Posterior vena cava (tissue), 2 donors: ENCODE measurements around the gene IFNAR1. TPM values are rescaled to one million over a fixed set of nuclear protein-coding genes. Genes with fewer than 3 reads are reported as not detected.
"Not testable (repeated sequence)": the region's sequence is repeated elsewhere in the genome, so short reads cannot be mapped to it uniquely, and the experiment has no call there.

Source experiments
- DNase-seq: peaks from one replicate; pipeline ENCODE4 v3.0.0-alpha.2; 2020; ENCODE audit warnings: low spot score
- intact Hi-C, 2 donors: fragments of 100-400 bp; cut with DNase I; formaldehyde crosslinking; loops; one replicate each; pipeline versions ENCODE4 v1.14.1 to v1.14.2; 2022 to 2023
- total RNA-seq, 2 donors: library from RNA; stranded (reverse); fragmentation: NEBNext Ultra II Directional; extraction: Animal tissue kit (Norgen Biotek cat#: 25700); gene quantifications; one replicate each; pipeline ENCODE4 v1.2.1, GENCODE V29; 2021
- donor health status: DM: yes; HTN: yes; CAD: no.
- donor health status: DM: yes; HTN: yes; CAD: no.

The IFNAR1 gene
- total RNA-seq, 2 donors from 2014 or later = 38.5 to 46.2 TPM

DNA sequence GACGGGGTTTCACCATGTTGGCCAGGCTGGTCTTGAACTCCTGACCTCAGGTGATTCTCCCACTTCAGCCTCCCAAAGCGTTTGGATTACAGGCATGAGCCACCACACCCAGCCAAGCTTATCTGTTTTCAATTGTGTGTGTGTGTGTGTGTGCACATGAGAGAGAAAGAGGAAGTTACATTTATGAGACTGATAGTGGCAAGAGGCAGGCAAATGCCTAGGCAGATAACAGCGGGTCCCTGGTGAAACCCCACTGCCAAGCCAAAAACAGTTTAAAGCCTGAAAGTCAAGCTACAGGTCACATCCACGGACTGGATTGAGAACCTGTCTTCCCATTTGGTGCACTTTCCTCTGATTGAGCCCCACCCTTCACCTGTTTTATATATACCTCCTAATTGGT is 43.4 kb downstream of the IFNAR1 start:
- DNase-seq = no peak
- intact Hi-C loops = loop anchor here in 1 of 2 donors (10.0 kb wide), 1 partner anchor 67 kb away; no protein-coding TSS in a partner anchor

DNA sequence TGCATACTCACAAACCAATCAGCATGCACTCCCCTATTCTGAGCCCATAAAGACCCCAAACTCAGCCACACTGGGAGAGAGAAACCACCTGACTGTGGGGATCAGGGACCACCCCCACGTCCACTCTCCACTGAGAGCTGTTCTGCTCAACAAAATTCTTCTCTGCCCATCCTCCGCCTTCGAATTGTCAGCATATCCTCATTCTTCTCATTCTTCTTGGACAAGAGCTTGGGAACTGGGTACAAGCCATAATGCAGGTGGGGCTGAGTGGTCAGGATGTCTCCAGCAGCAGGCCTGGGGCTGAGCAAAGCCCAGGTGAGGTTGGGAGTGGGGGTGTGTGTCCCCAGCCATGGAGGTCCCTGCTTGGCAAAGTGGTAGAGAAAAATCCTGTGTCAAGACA is 43.8 kb downstream of the IFNAR1 start:
- DNase-seq = no peak
- intact Hi-C loops = loop anchor here in 1 of 2 donors (10.0 kb wide), 1 partner anchor 66 kb away; no protein-coding TSS in a partner anchor

DNA sequence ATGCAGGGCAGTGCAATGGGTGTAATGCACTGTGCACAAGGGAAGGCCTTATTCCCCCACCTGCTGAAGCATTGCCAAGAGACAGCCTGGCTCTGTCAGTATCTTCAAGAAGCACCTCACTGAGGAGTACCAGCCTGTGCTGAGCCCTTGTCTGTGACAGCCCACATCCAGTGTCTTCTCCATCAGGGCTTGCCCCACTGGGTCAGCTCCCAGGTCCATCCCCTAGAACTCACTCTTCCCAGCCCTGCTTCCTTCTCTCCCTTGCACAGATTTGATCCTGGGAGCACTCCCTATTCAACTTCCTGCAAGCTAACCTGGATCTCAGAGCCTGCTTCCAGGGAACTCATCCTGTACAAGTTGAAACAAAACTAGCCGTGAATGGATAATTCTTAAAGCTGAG is 44.8 kb downstream of the IFNAR1 start:
- no peak for DNase-seq
- intact Hi-C loops = loop anchor here in 1 of 2 donors (10.0 kb wide), 1 partner anchor 65 kb away; no protein-coding TSS in a partner anchor

DNA sequence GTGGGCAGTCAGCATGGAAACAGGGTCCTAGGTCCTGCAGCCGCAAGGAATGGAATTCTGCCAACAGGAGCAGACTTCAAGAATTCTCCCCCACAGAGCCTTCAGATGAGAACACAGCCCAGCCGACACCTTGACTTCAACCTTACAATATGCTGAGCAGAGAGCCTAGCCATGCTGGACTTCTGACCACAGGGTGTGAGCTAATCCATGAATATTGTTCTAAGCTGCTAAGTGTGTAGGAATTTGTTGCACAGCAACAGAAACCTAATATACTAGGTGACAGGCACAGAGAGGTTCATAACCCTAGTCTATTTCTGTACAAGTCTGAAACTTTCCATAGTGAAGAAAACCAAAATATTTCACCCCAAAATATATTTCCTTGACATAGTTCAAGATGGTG is 45.5 kb downstream of the IFNAR1 start:
- intact Hi-C loops = loop anchor here in 1 of 2 donors (10.0 kb wide), 1 partner anchor 64 kb away; no protein-coding TSS in a partner anchor

DNA sequence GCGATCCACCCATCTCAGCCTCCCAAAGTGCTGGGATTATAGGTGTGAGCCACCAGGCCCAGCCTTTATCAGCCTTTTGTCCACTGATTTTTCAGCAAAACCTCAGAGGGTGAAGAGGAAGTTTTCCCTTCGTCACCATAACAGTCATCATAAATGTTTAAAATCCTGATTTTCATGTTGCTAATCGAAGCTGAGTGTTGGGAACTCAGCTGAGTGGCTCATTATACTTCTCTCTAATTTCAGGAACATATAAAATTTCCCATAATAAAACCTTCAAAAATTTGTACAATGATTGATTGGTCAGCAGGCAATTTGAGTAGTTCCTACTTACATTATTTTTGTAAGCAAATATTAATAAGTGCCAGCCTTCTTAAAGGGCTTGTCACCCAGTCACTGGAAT is 46.6 kb downstream of the IFNAR1 start:
- intact Hi-C loops = loop anchor here in 1 of 2 donors (10.0 kb wide), 1 partner anchor 63 kb away; no protein-coding TSS in a partner anchor
- no peak for DNase-seq

More for the DNA sequence above, 45.5 kb downstream of the IFNAR1 start:
- DNase-seq = no peak

DNA sequence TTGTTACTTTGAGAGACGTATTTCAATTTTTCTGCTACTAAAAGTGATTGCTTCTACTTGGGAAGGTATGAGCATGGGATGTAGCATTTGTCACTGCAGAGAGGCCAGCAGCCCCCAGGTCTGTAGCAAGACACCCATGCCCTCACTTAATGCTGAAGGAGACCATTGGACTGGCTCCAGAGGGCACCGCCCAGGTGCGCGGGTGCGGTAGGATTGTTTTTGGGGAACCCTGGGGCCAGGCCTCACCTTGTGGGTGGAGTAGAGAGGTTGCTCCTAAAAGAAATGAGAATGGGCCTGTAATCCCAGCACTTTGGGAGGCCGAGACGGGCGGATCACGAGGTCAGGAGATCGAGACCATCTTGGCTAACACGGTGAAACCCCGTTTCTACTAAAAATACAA is 47.8 kb downstream of the IFNAR1 start:
- intact Hi-C loops = loop anchor here in 1 of 2 donors (10.0 kb wide), 1 partner anchor 62 kb away; no protein-coding TSS in a partner anchor
- DNase-seq = no peak

DNA sequence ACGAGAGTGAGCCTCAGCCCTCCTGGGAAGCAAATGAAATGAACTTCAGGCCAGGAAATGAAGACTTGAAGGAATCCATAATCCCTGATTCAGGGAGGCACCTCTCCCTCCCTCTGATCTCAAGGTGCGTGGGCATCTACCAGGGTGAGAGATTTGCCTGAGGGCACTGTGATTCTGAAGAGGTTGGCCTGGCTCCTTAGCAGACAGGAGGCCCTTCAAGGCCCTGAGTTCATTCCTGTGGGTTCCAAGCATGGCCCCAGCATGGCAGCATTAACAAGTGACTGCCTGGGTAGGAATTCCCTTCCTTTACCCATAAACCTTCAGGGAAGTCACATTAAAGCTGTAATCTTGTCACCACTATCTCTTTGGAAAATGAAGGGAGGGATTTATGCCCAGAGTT is 48.7 kb downstream of the IFNAR1 start:
- intact Hi-C loops = loop anchor here in 1 of 2 donors (10.0 kb wide), 1 partner anchor 61 kb away; no protein-coding TSS in a partner anchor

DNA sequence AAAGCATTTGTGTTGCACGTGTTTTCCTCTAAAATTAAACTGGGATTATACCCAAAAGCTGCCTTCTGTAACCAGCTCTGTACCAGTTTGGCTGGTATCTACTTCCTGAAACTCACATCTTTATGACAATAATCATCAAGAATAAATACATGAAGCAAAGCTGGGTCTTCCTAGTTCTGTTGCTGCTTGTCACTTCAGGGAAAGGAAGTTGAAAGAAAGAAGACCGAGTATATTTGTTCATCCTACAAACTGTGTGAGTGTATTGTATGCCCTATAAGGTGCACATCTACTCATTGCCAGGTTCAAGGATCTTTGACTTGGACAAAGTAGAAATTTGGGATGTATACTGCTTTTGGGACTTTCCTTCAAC is 49.3 kb downstream of the IFNAR1 start:
- intact Hi-C loops = loop anchor here in 1 of 2 donors (10.0 kb wide), 1 partner anchor 61 kb away; no protein-coding TSS in a partner anchor
- DNase-seq = no peak

More for the DNA sequence above, 48.7 kb downstream of the IFNAR1 start:
- no peak for DNase-seq

DNA sequence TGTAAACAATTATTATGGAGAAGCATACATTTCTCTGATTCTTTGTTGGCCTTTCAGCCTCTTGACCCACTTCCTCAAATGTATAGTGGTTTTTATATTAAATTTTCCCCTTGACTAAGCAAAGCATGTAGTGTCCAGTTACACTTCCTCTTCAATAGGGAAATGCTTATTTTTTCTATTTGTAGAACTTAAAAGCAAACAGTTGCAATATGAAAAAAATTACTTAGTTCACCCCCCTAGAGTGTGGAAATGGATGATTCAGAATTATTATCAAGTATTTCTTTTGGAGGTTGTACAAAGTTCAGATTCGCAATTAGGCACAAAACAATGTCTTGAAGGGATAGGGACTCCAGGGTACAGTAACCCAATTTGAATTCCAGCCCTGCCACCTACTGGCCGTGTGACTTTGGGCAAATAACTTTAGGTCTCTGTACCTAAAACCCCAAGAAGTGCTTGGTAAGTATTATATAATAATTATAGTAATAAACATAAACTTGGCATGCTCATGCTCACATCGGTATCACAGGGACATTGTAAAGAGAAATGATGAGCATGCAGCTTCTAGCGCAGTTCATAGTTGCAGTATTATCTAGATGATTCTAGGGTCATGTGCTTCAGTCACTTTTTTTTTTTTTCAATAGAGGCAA is 49.8 kb downstream of the IFNAR1 start:
- no peak for DNase-seq
- intact Hi-C loops = loop anchor here in 1 of 2 donors (10.0 kb wide), 1 partner anchor 60 kb away; no protein-coding TSS in a partner anchor

DNA sequence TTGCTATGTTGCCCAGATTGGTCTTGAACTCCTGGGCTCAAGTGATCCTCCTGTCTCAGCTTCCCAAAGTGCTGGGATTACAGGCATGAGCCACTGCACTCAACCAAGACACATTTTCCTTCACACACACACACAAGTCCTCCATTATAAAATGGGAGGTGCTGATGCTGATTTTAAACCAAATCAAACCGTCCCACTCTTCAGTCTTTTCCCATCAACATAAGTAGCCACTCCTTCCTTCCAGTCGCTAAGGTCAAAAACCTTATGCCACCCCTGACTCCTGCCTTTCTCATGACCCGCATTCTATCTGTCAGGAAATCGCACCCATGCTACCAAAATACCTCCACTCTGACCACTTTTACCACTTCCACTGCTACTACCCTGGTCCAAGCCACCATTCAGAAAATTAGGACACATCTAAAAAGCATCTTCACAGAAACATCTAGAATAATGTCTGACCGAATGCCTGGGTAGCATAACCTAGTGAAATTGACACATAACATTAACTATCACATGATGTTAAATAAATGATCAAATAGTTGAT is 50.4 kb downstream of the IFNAR1 start:
- intact Hi-C loops = loop anchor here in 1 of 2 donors (10.0 kb wide), 1 partner anchor 60 kb away; no protein-coding TSS in a partner anchor
- DNase-seq = no peak

DNA sequence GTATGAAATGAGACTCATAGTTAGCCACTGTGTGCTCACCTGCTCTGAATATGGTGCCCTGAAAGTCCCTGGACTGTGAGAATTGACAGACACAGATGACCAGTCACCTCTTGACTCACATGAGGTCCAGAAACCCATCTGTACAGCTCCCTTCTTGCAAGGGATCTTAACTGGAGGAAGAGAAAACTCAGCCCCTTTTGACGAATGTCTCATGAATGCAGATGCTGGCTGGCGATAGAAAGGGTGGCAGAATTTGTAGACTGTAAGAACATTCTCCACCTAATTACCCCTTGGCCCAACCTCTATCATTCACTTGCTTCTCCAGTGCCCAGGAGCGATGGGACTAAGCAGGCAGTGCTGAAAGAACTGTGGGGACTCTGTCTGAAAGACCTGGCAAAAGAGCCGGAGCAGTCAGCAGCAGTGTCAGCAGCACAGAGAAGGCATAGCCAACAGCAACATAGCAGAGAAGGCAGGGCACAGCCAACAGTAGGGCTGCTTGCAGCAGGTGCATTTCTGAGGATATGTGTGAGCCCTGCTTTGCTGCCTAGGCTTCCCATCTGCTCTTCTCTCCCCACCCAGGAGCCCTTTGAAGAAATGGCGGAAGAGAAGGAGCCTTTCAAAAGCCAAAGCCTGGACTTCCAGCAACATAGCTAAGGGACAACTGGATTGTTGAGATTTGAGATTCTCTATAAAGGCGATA is 52.6 kb downstream of the IFNAR1 start:
- no peak for DNase-seq
- intact Hi-C loops = loop anchor here in 1 of 2 donors (10.0 kb wide), 1 partner anchor 57 kb away; no protein-coding TSS in a partner anchor

DNA sequence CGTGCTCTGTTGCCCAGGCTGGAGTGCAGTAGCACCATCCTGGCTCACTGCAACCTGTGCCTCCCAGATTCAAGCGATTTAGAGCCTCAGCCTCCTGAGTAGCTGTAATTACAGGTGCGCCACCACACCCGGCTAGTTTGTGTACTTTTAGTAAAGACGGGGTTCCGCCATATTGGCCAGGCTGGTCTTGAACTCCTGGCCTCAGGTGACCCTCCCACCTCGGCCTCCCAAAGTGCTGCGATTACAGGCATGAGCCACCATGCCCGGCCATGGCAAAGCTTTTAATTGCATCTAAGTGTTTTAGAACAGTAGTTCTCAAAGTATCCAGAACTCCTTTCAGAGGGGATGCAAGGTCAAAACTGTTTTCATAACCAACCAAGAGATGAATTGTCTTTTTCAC is 53.3 kb downstream of the IFNAR1 start:
- intact Hi-C loops = loop anchor here in 1 of 2 donors (10.0 kb wide), 1 partner anchor 57 kb away; no protein-coding TSS in a partner anchor
- DNase-seq = no peak

DNA sequence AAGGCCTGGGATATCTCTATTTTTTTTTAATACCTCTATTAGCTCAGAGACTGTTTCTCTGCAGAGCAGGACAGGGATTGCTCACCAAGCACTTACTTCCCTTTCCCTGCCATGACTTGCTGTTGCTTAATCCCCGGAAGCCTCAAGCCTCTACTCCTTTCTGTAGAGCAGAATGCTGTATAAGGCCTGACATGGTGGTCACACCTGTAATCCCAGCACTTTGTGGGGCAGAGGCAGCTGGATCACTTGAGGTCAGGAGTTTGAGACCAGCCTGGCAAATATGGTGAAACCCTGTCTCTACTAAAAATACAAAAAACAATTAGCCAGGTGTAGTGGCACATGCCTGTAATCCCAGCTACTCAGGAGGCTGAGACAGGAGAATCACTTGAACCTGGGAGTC is 55.2 kb downstream of the IFNAR1 start:
- not testable (repeated sequence) for DNase-seq
- intact Hi-C loops = loop anchor here in 1 of 2 donors (10.0 kb wide), 2 partner anchors 55 to 175 kb away; no protein-coding TSS in a partner anchor

DNA sequence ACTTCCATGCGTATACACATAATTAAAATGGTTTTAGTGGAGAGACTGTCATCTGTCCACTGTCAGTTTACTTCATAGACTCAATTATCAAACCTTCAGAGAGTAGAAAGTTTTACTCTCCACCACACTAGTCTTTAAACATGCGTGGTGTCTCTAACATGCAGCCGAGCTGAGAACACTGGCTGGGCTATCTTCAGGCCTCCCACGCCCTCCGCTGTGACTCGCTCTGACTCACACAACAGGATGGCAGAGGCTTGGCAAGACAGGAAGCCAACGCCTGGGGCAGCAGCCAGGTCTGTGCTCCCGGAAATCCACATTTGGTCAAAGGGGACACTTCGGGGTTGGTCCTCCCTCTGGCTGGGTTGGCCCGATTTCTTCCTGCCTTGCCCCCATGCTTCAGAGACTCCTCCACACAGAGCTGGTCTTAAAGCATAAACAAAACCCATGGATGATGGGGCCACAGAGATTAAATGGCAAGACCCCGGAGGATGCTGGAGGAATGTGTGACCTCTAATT is 55.8 kb downstream of the IFNAR1 start:
- DNase-seq = peak; percentile 98
- intact Hi-C loops = loop anchor here in 1 of 2 donors (10.0 kb wide), 1 partner anchor 176 kb away; no protein-coding TSS in a partner anchor

DNA sequence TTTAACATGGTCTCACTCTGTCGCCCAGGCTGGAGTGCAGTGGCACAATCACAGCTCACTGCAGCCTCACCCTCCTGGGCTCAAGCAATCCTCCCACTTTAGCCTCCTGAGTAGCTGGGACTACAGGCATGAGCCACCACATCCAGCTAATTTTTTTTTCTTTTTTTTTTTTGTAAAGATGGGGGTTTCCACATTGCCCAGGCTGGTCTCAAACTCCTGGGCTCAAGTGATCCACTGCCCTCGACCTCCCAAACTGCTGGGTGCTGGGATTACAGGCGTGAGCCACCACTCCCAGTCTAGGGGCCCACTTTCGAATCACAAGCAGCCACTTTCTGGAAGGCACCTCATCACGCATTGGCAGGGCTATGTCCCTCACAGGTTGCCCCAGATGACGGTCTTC is 56.6 kb downstream of the IFNAR1 start:
- DNase-seq = not testable (repeated sequence)
- intact Hi-C loops = loop anchor here in 1 of 2 donors (10.0 kb wide), 1 partner anchor 177 kb away; no protein-coding TSS in a partner anchor

DNA sequence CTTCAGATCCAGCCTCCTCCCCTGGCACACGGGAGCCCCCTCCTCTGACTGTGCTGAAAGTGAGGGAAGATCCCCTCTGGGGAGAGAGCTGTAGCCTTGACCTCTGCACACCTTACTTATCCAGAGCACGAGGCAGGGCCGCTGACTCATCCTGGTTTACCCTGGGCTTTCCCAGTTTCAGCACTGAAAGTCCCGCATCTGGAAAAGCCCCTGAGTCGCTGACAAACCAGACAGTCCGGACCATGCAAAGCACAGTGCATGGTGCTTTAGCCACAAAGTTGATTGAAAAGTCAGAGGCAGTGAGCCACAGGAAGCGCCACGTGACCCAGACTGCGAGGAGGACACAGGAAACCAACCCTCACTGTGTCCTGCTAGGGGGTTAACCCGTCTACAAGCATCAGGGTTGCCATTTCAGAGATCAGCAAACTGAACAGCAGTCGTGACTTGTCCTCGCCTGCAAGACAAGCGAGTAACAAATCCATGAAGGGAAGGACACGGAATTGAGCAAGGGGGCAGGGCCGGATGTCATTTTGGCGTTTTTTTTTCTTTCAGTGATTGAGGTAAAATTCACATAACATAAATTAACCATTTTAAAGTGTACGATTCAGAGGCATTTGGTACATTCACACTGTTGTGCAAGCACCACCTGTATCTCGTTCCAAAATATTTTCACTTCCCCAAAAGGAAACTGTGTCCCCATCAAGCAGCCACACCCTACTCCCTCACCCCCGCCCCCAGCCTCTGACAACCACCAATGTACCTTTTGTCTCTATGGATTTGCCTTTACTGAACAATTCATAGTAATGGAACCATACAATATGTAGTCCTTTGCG is 58.5 kb downstream of the IFNAR1 start:
- DNase-seq = peak; percentile 88
- intact Hi-C loops = loop anchor here in 1 of 2 donors (10.0 kb wide), 1 partner anchor 178 kb away; no protein-coding TSS in a partner anchor

DNA sequence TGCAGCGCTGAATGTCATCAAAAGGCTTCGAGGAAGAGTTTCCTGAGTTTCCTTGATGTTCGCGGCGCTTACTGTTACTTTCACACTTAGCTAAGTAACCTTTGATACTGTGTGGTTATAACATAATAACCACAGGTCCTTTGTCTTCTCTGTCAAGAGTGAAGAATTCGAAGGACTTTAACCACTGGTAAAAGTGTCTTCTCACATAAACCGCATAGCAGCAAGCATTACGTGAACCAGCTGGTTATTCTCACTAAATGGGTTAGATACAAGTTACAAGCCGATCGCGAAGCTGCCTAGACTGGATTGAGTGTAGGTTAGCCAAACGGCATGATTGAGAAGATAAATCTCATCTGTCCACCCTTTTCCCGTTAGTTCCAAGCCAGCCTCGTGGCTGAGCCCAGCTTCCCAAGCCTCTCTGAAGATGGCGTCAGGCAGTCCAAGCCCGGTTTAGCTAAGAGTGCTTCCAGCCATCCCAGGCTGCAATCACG is 60.1 kb downstream of the IFNAR1 start:
- intact Hi-C loops = loop anchor here in 1 of 2 donors (10.0 kb wide), 1 partner anchor 180 kb away; no protein-coding TSS in a partner anchor
- DNase-seq = no peak

DNA sequence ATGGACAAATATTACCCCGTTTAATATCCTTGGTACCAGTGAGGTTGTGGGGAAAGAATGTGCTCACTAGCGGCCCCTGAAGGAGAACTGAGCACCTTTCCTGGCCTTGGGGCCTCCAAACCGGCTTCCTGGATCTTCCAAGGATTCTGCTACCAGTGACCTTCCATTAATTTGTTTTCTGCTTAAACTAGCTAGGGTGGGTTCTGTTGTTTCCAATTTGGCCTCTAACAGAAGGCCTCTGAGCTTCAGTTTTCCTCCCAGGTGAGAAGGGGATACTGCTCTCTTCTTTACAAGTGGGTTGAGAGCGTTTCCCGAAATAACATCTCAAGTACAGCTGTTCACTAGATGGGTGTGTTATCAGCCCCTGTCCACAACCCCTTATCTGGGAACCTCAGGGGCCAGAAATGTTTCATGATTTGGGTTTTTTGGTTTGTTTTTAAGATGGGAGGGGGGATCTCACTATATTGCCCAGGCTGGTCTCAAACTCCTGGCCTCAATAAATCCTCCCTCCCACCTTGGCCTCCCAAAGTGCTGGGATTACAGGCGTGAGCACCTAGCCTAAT is 61.5 kb downstream of the IFNAR1 start:
- intact Hi-C loops = loop anchor here in 1 of 2 donors (10.0 kb wide), 1 partner anchor 182 kb away; no protein-coding TSS in a partner anchor

More for the DNA sequence above, 61.5 kb downstream of the IFNAR1 start:
- DNase-seq = no peak
